Measurements from ENCODE around the gene ATP1A3.

The ATP1A3 gene

GRCh38 chr19:41951686-41952172 is 42.3 kb downstream of the ATP1A3 start:
- H3K4me1 ChIP-seq (ENCODE audit: low read length): no peaks in the 10 kb centered on the region
- no peaks in the 10 kb centered on the region for H3K27me3 ChIP-seq (replicated peaks; ENCODE audit: insufficient read depth, low read length)
- peak overlapping the region; percentile 62; the same call in 1 of the 2 replicates for H2AFZ ChIP-seq (ENCODE audit: low read length)
- H4K20me1 ChIP-seq (ENCODE audit: insufficient read depth, low read length): no peaks in the 10 kb centered on the region
- peak overlapping the region; percentile 51; the same call in 1 of the 2 replicates for H3K4me2 ChIP-seq (ENCODE audit: low read depth, low read length)
- H3K4me3 ChIP-seq (ENCODE audit: low read length): no peak overlapping the region
- TF ChIP-seq EZH2 (optimal IDR thresholded peaks at IDR 0.05; ENCODE audit: low read depth, low read length) (no peak), CTCF (IDR thresholded peaks at IDR 0.05; ENCODE audit: low read length) (peak; percentile 98)
- H3K36me3 ChIP-seq (replicated peaks; ENCODE audit: insufficient read depth, low read length): no peaks in the 10 kb centered on the region
- H3F3A ChIP-seq (ENCODE audit: insufficient read depth, low read length): no peaks in the 10 kb centered on the region
- H3K79me2 ChIP-seq (ENCODE audit: low read length): no peaks in the 10 kb centered on the region
- no peak overlapping the region for H3K27ac ChIP-seq (ENCODE audit: low read length)
- peak; percentile 82 for DNase-seq
- no peaks in the 10 kb centered on the region for H3K9me2 ChIP-seq (replicated peaks; ENCODE audit: insufficient read depth, low read length)
- H3K9me3 ChIP-seq (replicated peaks; ENCODE audit: insufficient read depth, low read length): no peaks in the 10 kb centered on the region
- no peak overlapping the region for H3K9ac ChIP-seq (ENCODE audit: low read length)

- H3K9me3 ChIP-seq (replicated peaks; ENCODE audit: insufficient read depth, low read length): no peaks in the 10 kb centered on the region
- H3F3A ChIP-seq (ENCODE audit: insufficient read depth, low read length): peaks cover 4% of the 10 kb centered on the region; the same call in 1 of the 2 replicates
- no peak overlapping the region for H2AFZ ChIP-seq (ENCODE audit: low read length)
- TF ChIP-seq CTCF (IDR thresholded peaks at IDR 0.05; ENCODE audit: low read length) (no peak), EZH2phosphoT487 (IDR thresholded peaks at IDR 0.05; ENCODE audit: low read length) (no peak), EZH2 (optimal IDR thresholded peaks at IDR 0.05; ENCODE audit: low read depth, low read length) (no peak)
- DNase-seq: no peak
- H3K27me3 ChIP-seq (replicated peaks; ENCODE audit: insufficient read depth, low read length): no peaks in the 10 kb centered on the region
- H4K20me1 ChIP-seq (ENCODE audit: insufficient read depth, low read length): no peaks in the 10 kb centered on the region
- no peaks in the 10 kb centered on the region for H3K9me2 ChIP-seq (replicated peaks; ENCODE audit: insufficient read depth, low read length)
- H3K4me3 ChIP-seq (ENCODE audit: low read length): no peak overlapping the region
- no peak overlapping the region for H3K4me2 ChIP-seq (ENCODE audit: low read depth, low read length)
- H3K36me3 ChIP-seq (replicated peaks; ENCODE audit: insufficient read depth, low read length): no peaks in the 10 kb centered on the region
- no peak overlapping the region for H3K27ac ChIP-seq (ENCODE audit: low read length)
- H3K4me1 ChIP-seq (ENCODE audit: low read length): peaks cover 20% of the 10 kb centered on the region
- H3K9ac ChIP-seq (ENCODE audit: low read length): no peak overlapping the region
- no peaks in the 10 kb centered on the region for H3K79me2 ChIP-seq (ENCODE audit: low read length)
Measured at GRCh38 chr19:41947091-41947490, 46.9 kb downstream of the ATP1A3 start.

GRCh38 chr19:41945135-41945766 is 48.8 kb downstream of the ATP1A3 start:
- H3K79me2 ChIP-seq (ENCODE audit: low read length): no peaks in the 10 kb centered on the region
- H3K9ac ChIP-seq (ENCODE audit: low read length): peak overlapping the region; percentile 59
- H3K9me3 ChIP-seq (replicated peaks; ENCODE audit: insufficient read depth, low read length): no peaks in the 10 kb centered on the region
- H3K27me3 ChIP-seq (replicated peaks; ENCODE audit: insufficient read depth, low read length): peaks cover 4% of the 10 kb centered on the region; the same call in 1 of the 2 replicates
- H4K20me1 ChIP-seq (ENCODE audit: insufficient read depth, low read length): no peaks in the 10 kb centered on the region
- peak overlapping the region; percentile 78 for H3K4me2 ChIP-seq (ENCODE audit: low read depth, low read length)
- TF ChIP-seq CTCF (IDR thresholded peaks at IDR 0.05; ENCODE audit: low read length) (no peak), EZH2phosphoT487 (IDR thresholded peaks at IDR 0.05; ENCODE audit: low read length) (no peak), EZH2 (optimal IDR thresholded peaks at IDR 0.05; ENCODE audit: low read depth, low read length) (no peak)
- no peaks in the 10 kb centered on the region for H3K36me3 ChIP-seq (replicated peaks; ENCODE audit: insufficient read depth, low read length)
- peak overlapping the region; percentile 69 for H2AFZ ChIP-seq (ENCODE audit: low read length)
- peaks cover 4% of the 10 kb centered on the region; the same call in 1 of the 2 replicates for H3F3A ChIP-seq (ENCODE audit: insufficient read depth, low read length)
- peak; percentile 93 for DNase-seq
- H3K27ac ChIP-seq (ENCODE audit: low read length): peak overlapping the region; percentile 95
- H3K4me3 ChIP-seq (ENCODE audit: low read length): 0 out of 2 replicates have a peak overlapping the region, but pooled peaks have one; percentile 19
- H3K4me1 ChIP-seq (ENCODE audit: low read length): peaks cover 20% of the 10 kb centered on the region
- no peaks in the 10 kb centered on the region for H3K9me2 ChIP-seq (replicated peaks; ENCODE audit: insufficient read depth, low read length)
